ENCODE data around the gene LPAR2. TPM values are rescaled to one million over a fixed set of nuclear protein-coding genes. Genes with fewer than 3 reads are reported as not detected.
"Not testable (repeated sequence)": the region's sequence is repeated elsewhere in the genome, so short reads cannot be mapped to it uniquely, and the experiment has no call there.

The LPAR2 gene
- total RNA-seq, 1 experiment from 2014 or later: 0.72 TPM

- DNase-seq (ENCODE audit: low spot score): no peak
Observed at GRCh38 chr19:19631346-19631745, 3.3 kb upstream of the LPAR2 start.

GRCh38 chr19:19630426-19630825, 2.4 kb upstream of the LPAR2 start:
- DNase-seq (ENCODE audit: low spot score): no peak

GRCh38 chr19:19630062-19630414, 2.0 kb upstream of the LPAR2 start:
- no peak for DNase-seq (ENCODE audit: low spot score)

- DNase-seq (ENCODE audit: low spot score): no peak
Observed at GRCh38 chr19:19628501-19629134, 598 bp upstream of the LPAR2 start.

GRCh38 chr19:19626516-19627472, 1.2 kb downstream of the LPAR2 start:
- no peak for DNase-seq (ENCODE audit: low spot score)

GRCh38 chr19:19624032-19624570, 3.9 kb downstream of the LPAR2 start:
- no peak for DNase-seq (ENCODE audit: low spot score)

- DNase-seq (ENCODE audit: low spot score): no peak
Observed at GRCh38 chr19:19623383-19623782, 4.6 kb downstream of the LPAR2 start.

- DNase-seq (ENCODE audit: low spot score): no peak
Observed at GRCh38 chr19:19619849-19620210, 8.2 kb downstream of the LPAR2 start.

- DNase-seq (ENCODE audit: low spot score): no peak
Observed at GRCh38 chr19:19619181-19619848, 8.7 kb downstream of the LPAR2 start.

- DNase-seq (ENCODE audit: low spot score): peak; percentile 86
Observed at GRCh38 chr19:19618219-19619051, 9.6 kb downstream of the LPAR2 start, which contains the start of gene PBX4. PBX4 (minus strand) TSS chr19:19618687; CDS start chr19:19618629, 58 bp downstream.

- no peak for DNase-seq (ENCODE audit: low spot score)
Observed at GRCh38 chr19:19615086-19615485, 12.9 kb downstream of the LPAR2 start.

- DNase-seq (ENCODE audit: low spot score): no peak
Observed at GRCh38 chr19:19613506-19613905, 14.5 kb downstream of the LPAR2 start.

GRCh38 chr19:19610376-19611202, 17.4 kb downstream of the LPAR2 start:
- no peak for DNase-seq (ENCODE audit: low spot score)

GRCh38 chr19:19606686-19607085, 21.3 kb downstream of the LPAR2 start:
- DNase-seq (ENCODE audit: low spot score): not testable (repeated sequence)

- peak; percentile 51 for DNase-seq (ENCODE audit: low spot score)
Observed at GRCh38 chr19:19606021-19606420, 22.0 kb downstream of the LPAR2 start.

- DNase-seq (ENCODE audit: low spot score): no peak
Observed at GRCh38 chr19:19602713-19603324, 25.2 kb downstream of the LPAR2 start.

GRCh38 chr19:19602136-19602712, 25.8 kb downstream of the LPAR2 start:
- DNase-seq (ENCODE audit: low spot score): no peak

- DNase-seq (ENCODE audit: low spot score): no peak
Observed at GRCh38 chr19:19600793-19601330, 27.2 kb downstream of the LPAR2 start.

GRCh38 chr19:19598728-19599451, 29.1 kb downstream of the LPAR2 start:
- DNase-seq (ENCODE audit: low spot score): not testable (repeated sequence)

All from H4 (cell line).